ENCODE results near the gene VPS9D1. TPM values are rescaled to one million over a fixed set of nuclear protein-coding genes. Genes with fewer than 3 reads are reported as not detected.
A peak's percentile ranks its signal among the peaks of the same experiment; 100 is the strongest.

Gene VPS9D1
- total RNA-seq, 1 donor from 2014 or later = 17.9 TPM

GRCh38 chr16:89720551-89720812 is 216 bp downstream of the VPS9D1 start:
- no peak for TF ChIP-seq CTCF (IDR thresholded peaks at IDR 0.05; ENCODE audit: unreplicated experiment)
- no peaks in the 10 kb centered on the region for H3K9me3 Mint-ChIP-seq (ENCODE audit: low read depth)
- H3K27me3 Mint-ChIP-seq = peaks cover 9% of the 10 kb centered on the region
- peak; percentile 64 for DNase-seq (ENCODE audit: low spot score, unreplicated experiment)
- peak overlapping the region; percentile 88 for H3K27ac Mint-ChIP-seq
- H3K4me3 Mint-ChIP-seq (ENCODE audit: low read depth) = peak overlapping the region; percentile 80
- peaks cover 8% of the 10 kb centered on the region for H3K36me3 Mint-ChIP-seq (ENCODE audit: insufficient read depth)
- H3K4me1 Mint-ChIP-seq (ENCODE audit: low read depth) = peaks cover 14% of the 10 kb centered on the region

GRCh38 chr16:89717688-89718505 is 2.8 kb downstream of the VPS9D1 start:
- H3K27ac Mint-ChIP-seq = no peak overlapping the region
- H3K27me3 Mint-ChIP-seq = peaks cover 7% of the 10 kb centered on the region
- DNase-seq (ENCODE audit: low spot score, unreplicated experiment) = no peak
- peaks cover 13% of the 10 kb centered on the region for H3K4me1 Mint-ChIP-seq (ENCODE audit: low read depth)
- no peak for TF ChIP-seq CTCF (IDR thresholded peaks at IDR 0.05; ENCODE audit: unreplicated experiment)
- no peaks in the 10 kb centered on the region for H3K9me3 Mint-ChIP-seq (ENCODE audit: low read depth)
- no peak overlapping the region for H3K4me3 Mint-ChIP-seq (ENCODE audit: low read depth)
- H3K36me3 Mint-ChIP-seq (ENCODE audit: insufficient read depth) = peaks cover 6% of the 10 kb centered on the region

- Mint-ChIP-seq H3K9me3 (ENCODE audit: low read depth) (no peaks in the 10 kb centered on the region), H3K4me1 (ENCODE audit: low read depth) (peaks cover 9% of the 10 kb centered on the region), H3K27ac (no peak overlapping the region), H3K27me3 (peaks cover 3% of the 10 kb centered on the region), H3K36me3 (ENCODE audit: insufficient read depth) (peaks cover 4% of the 10 kb centered on the region), H3K4me3 (ENCODE audit: low read depth) (no peak overlapping the region)
- TF ChIP-seq CTCF (IDR thresholded peaks at IDR 0.05; ENCODE audit: unreplicated experiment) = no peak
- no peak for DNase-seq (ENCODE audit: low spot score, unreplicated experiment)
These were observed 3.6 kb downstream of the VPS9D1 start for GRCh38 chr16:89716916-89717687.

GRCh38 chr16:89716493-89716892 is 4.2 kb downstream of the VPS9D1 start:
- TF ChIP-seq CTCF (IDR thresholded peaks at IDR 0.05; ENCODE audit: unreplicated experiment) = no peak
- no peaks in the 10 kb centered on the region for H3K9me3 Mint-ChIP-seq (ENCODE audit: low read depth)
- H3K36me3 Mint-ChIP-seq (ENCODE audit: insufficient read depth) = peaks cover 4% of the 10 kb centered on the region
- H3K4me1 Mint-ChIP-seq (ENCODE audit: low read depth) = peaks cover 9% of the 10 kb centered on the region
- no peak for DNase-seq (ENCODE audit: low spot score, unreplicated experiment)
- no peak overlapping the region for H3K27ac Mint-ChIP-seq
- no peak overlapping the region for H3K4me3 Mint-ChIP-seq (ENCODE audit: low read depth)
- H3K27me3 Mint-ChIP-seq = peaks cover 3% of the 10 kb centered on the region

- Mint-ChIP-seq H3K4me3 (ENCODE audit: low read depth) (peak overlapping the region; percentile 68), H3K36me3 (ENCODE audit: insufficient read depth) (peaks cover 4% of the 10 kb centered on the region), H3K4me1 (ENCODE audit: low read depth) (no peaks in the 10 kb centered on the region), H3K9me3 (ENCODE audit: low read depth) (no peaks in the 10 kb centered on the region), H3K27me3 (no peaks in the 10 kb centered on the region), H3K27ac (no peak overlapping the region)
- DNase-seq (ENCODE audit: low spot score, unreplicated experiment) = no peak
- no peak for TF ChIP-seq CTCF (IDR thresholded peaks at IDR 0.05; ENCODE audit: unreplicated experiment)
These were observed 8.4 kb downstream of the VPS9D1 start for GRCh38 chr16:89712274-89712781.

All from progenitor cell of endocrine pancreas (in vitro differentiated cells).